Esophagus squamous epithelium (tissue), 5 donors: ENCODE measurements around the gene FABP6. TPM values are rescaled to one million over a fixed set of nuclear protein-coding genes. Genes with fewer than 3 reads are reported as not detected.
"Not testable (repeated sequence)": the region's sequence is repeated elsewhere in the genome, so short reads cannot be mapped to it uniquely, and the experiment has no call there.

Source experiments
- DNase-seq: peaks from one replicate; lab custom pipeline; 2025; lab: John Stamatoyannopoulos, UW
- H3K27ac ChIP-seq, 4 donors: fragments of 200-600 bp; sonication (generic); one replicate each; pipeline ENCODE4 v1.5.1; 2016 to 2019; ENCODE audit warnings: mild to moderate bottlenecking in 1 of 4
- H3K27me3 ChIP-seq, 4 donors: fragments of 200-600 bp; sonication (generic); 1 replicate in 3 of 4; 2 replicates in 1 of 4; pipeline versions ENCODE4 v1.5.1 to v1.6.0; 2017 to 2021; ENCODE audit warnings: antibody characterized with exemption in 1 of 4
- H3K36me3 ChIP-seq, 3 donors: fragments of 200-600 bp; sonication (generic); one replicate each; pipeline ENCODE4 v1.5.1; 2016 to 2019
- H3K4me1 ChIP-seq, 3 donors: fragments of 200-600 bp; sonication (generic); one replicate each; pipeline ENCODE4 v1.5.1; 2017 to 2019
- H3K4me3 ChIP-seq, 4 donors: fragments of 200-600 bp; sonication (generic); 1 replicate in 3 of 4; 2 replicates in 1 of 4; pipeline ENCODE4 v1.5.1; 2016 to 2019; ENCODE audit warnings: mild to moderate bottlenecking in 2 of 4, moderate library complexity in 1 of 4
- H3K9me3 ChIP-seq, 3 donors: fragments of 200-600 bp; sonication (generic); one replicate each; pipeline ENCODE4 v1.5.1; 2016 to 2019
- POLR2A ChIP-seq, 4 donors: fragments of 450-650 bp; IDR thresholded peaks; one replicate each; pipeline ENCODE4 v1.6.1; 2017; ENCODE audit warnings: antibody characterized with exemption in 4 of 4, mild to moderate bottlenecking in 4 of 4, moderate library complexity in 3 of 4
- WGBS, 2 donors: methylation state at CpG; one replicate each; pipeline ENCODE4 v1.1.5; 2018; 5-methylcytosine and 5-hydroxymethylcytosine counted together
- intact Hi-C: fragments of 100-400 bp; cut with DNase I; formaldehyde crosslinking; loops from one replicate; pipeline ENCODE4 v1.15.0; 2022
- total RNA-seq, 4 donors: library from RNA; depleted of rRNA; stranded (reverse); fragments of >200 nt; gene quantifications; one replicate each; pipeline ENCODE4 v1.1.0, GENCODE V29; 2016
- TF ChIP-seq, protein P1 (sequence below), 6 experiments: fragments of 450-650 bp in 4 of 6; fragments of 200-600 bp in 2 of 6; sonication (generic) in 2 of 6; IDR thresholded peaks; one replicate each; pipeline ENCODE4 v1.5.1; 2016 to 2019; ENCODE audit warnings: antibody characterized with exemption in 6 of 6, mild to moderate bottlenecking in 4 of 6, moderate library complexity in 4 of 6
- donor health status: DM: yes; HTN: yes; CAD: no.

FABP6 gene
- total RNA-seq, 4 donors from 2014 or later, result 7.2 TPM; not detected in 3

DNA sequence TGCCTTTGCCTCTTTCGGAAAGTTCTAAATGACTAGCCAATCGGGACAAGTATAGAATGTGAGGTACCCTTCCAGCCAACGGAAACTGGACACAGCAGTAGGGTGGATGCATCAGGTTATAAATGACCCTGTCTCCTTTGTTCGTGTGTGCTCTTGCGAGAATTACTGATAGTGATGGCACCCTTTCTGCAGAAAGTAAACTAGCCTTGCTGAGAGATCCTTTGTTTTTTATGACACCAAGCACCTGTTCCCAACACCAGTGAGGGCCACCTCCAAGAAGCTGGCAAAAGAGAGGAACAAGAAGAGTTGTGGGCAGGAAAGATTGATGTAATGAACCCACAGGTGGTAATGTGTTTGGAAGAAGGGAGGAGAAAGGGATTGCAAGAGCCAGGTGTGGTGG, 42.8 kb upstream of the FABP6 start:
- Histone ChIP-seq H3K36me3 (no peaks in the 10 kb centered on the region), H3K4me3 (no peak overlapping the region), H3K27ac (no peak overlapping the region), H3K4me1 (peaks cover 4 to 13% (median 8%) of the 10 kb centered on the region in 3 donors), H3K9me3 (peaks cover 0 to 7% (median 0%) of the 10 kb centered on the region in 3 donors), H3K27me3 (no peaks in the 10 kb centered on the region)
- intact Hi-C loops, result no loop called here
- 56 to 73% methylated on average over 5 of the region's 5 CpGs for WGBS, 2 donors
- no peak for DNase-seq
- TF ChIP-seq, protein P1, sequence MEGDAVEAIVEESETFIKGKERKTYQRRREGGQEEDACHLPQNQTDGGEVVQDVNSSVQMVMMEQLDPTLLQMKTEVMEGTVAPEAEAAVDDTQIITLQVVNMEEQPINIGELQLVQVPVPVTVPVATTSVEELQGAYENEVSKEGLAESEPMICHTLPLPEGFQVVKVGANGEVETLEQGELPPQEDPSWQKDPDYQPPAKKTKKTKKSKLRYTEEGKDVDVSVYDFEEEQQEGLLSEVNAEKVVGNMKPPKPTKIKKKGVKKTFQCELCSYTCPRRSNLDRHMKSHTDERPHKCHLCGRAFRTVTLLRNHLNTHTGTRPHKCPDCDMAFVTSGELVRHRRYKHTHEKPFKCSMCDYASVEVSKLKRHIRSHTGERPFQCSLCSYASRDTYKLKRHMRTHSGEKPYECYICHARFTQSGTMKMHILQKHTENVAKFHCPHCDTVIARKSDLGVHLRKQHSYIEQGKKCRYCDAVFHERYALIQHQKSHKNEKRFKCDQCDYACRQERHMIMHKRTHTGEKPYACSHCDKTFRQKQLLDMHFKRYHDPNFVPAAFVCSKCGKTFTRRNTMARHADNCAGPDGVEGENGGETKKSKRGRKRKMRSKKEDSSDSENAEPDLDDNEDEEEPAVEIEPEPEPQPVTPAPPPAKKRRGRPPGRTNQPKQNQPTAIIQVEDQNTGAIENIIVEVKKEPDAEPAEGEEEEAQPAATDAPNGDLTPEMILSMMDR (IDR thresholded peaks at IDR 0.05), result no peak
- TF ChIP-seq POLR2A (IDR thresholded peaks at IDR 0.05), result no peak

DNA sequence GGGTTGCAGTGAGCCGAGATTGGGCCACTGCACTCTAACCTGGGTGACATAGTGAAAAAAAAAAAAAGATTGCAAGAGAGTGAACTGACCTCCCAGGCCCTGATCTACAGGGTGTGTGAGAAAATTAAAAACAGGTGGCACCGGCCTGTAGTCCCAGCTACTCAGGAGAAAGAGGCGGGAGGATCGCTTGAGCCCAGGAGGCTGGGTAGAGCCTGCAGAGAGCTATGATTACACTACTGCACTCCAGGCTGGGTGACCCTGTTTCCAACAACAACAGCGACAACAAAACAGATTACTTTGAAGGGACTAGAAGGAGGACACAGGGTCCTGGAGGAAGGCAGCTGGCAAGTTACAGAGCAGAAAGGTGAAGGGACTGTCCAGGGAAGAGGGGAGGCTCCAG, 42.2 kb upstream of the FABP6 start:
- Histone ChIP-seq H3K4me3 (no peak overlapping the region), H3K27ac (no peak overlapping the region), H3K4me1 (peaks cover 4 to 13% (median 8%) of the 10 kb centered on the region in 3 donors), H3K27me3 (no peaks in the 10 kb centered on the region), H3K36me3 (no peaks in the 10 kb centered on the region), H3K9me3 (peaks cover 0 to 7% (median 0%) of the 10 kb centered on the region in 3 donors)
- TF ChIP-seq, protein P1 (IDR thresholded peaks at IDR 0.05), result no peak
- TF ChIP-seq POLR2A (IDR thresholded peaks at IDR 0.05), result no peak
- WGBS, 2 donors, result 89 to 94% methylated on average over 5 of the region's 5 CpGs
- intact Hi-C loops, result no loop called here
- no peak for DNase-seq

DNA sequence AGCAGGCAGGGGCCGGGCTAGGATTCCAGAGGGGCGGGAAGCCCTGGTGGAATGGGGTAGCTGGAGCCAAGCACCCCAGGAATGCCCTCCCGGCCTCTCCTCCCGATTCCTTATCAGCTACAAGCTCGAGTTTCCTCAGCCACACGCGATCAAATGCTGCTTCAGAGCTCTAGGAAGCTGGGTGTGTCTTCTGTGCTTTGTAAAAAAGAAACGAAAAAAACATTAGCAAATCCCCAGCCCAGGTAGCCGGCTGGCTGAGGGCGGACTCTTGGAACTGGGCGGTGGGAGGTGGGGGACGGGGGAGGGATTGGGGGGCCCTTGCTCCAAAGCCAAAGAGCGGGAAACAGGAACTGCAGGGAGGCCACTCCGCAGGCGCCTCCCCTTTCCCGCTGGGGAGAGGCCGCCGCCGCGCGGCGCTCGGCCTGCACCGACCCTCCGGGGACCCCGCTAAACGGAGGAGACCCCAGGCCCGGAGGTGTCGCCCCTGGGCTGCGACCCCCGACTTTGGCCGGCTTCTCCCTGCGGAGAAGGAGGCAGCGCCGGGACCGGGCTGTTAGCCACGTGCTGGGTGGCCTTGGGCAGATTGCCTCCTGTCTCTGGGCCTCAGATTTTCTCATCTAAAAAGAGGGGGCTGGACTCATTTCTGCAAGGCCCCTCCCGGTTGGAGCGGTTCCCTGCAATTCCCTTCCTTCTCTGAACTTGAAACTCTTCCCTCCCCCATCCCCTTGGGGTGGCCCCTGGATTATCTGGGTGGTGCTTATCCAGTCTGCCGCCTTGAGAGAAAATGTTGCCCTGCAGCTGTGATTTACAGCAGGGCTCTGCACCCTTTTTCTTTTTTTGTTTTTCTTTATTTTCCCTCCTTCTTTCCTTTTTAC, 40.9 kb upstream of the FABP6 start:
- Histone ChIP-seq H3K36me3 (no peaks in the 10 kb centered on the region), H3K4me3 (peak overlapping the region; percentile 44 to 75 (median 52)), H3K4me1 (peaks cover 4 to 13% (median 8%) of the 10 kb centered on the region in 3 donors), H3K27ac (peak overlapping the region; percentile 63 to 80 (median 73)), H3K27me3 (no peaks in the 10 kb centered on the region), H3K9me3 (peaks cover 0 to 7% (median 0%) of the 10 kb centered on the region in 3 donors)
- intact Hi-C loops, result no loop called here
- 2 to 3% methylated on average over 7 to 8 of the region's 40 CpGs for WGBS, 2 donors
- TF ChIP-seq, protein P1 (IDR thresholded peaks at IDR 0.05), result no peak
- TF ChIP-seq POLR2A (IDR thresholded peaks at IDR 0.05), result no peak
- DNase-seq, result no peak

DNA sequence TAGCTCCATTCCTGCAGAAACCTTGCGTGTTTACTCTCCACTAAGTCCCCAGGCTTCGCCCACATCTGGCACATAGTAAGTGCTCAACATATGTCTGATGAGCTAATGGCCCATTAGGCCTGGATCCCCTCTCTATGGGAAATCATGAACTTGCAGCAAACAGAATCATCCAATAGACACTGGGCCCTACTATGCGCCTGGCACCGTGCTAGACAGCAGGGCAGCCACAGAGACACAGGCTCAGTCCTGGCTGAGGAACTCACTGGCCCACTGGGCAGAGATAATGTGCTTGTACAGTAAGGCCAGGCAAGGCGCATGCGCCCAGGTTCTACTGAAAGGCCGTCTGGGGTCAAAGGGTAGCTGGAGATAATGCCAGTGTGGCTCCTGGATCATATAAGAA, 36.9 kb upstream of the FABP6 start:
- no peak for TF ChIP-seq POLR2A (IDR thresholded peaks at IDR 0.05)
- TF ChIP-seq, protein P1 (IDR thresholded peaks at IDR 0.05), result no peak
- Histone ChIP-seq H3K27ac (no peak overlapping the region), H3K4me3 (no peak overlapping the region), H3K9me3 (no peaks in the 10 kb centered on the region), H3K36me3 (no peaks in the 10 kb centered on the region), H3K4me1 (peaks cover 4 to 15% (median 8%) of the 10 kb centered on the region in 3 donors), H3K27me3 (no peaks in the 10 kb centered on the region)
- no peak for DNase-seq
- intact Hi-C loops, result loop anchor here (10.0 kb wide), 1 partner anchor 168 kb away; no protein-coding TSS in a partner anchor
- WGBS, 2 donors, result 88 to 90% methylated on average over 7 of the region's 7 CpGs

DNA sequence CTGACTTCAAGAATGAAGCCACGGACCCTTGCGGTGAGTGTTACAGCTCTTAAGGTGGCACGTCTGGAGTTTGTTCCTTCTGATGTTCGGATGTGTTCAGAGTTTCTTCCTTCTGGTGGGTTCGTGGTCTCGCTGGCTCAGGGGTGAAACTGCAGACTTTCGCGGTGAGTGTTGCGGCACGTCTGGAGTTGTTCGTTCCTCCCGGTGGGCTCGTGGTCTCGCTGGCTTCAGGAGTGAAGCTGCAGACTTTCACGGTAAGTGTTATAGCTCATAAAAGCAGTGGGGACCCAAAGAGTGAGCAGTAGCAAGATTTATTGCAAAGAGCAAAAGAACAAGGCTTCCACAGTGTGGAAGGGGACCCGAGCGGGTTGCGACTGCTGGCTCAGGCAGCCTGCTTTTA, 36.2 kb upstream of the FABP6 start:
- H3K9me3 ChIP-seq, DNase-seq, H3K36me3 ChIP-seq, H3K27me3 ChIP-seq, H3K27ac ChIP-seq, H3K4me3 ChIP-seq: not testable (repeated sequence)
- intact Hi-C loops, result loop anchor here (10.0 kb wide), 1 partner anchor 168 kb away; no protein-coding TSS in a partner anchor
- H3K4me1 ChIP-seq, result peaks cover 4 to 14% (median 5%) of the 10 kb centered on the region in 3 donors
- 71 to 73% methylated on average over 12 to 14 of the region's 18 CpGs for WGBS, 2 donors

DNA sequence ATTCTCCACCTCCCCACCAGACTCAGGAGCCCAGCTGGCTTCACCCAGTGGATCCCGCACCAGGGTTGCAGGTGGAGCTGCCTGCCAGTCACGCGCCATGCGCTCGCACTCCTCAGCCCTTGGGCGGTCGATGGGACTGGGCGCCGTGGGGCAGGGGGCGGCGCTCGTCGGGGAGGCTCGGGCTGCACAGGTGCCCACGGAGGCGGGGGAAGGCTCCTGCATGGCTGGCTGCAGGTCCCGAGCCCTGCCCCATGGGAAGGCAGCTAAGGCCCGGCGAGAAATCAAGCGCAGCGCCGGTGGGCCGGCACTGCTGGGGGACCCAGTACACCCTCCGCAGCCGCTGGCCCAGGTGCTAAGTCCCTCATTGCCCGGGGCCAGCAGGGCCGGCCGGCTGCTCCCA, 35.5 kb upstream of the FABP6 start:
- H3K27ac ChIP-seq, H3K9me3 ChIP-seq, H3K27me3 ChIP-seq, H3K4me3 ChIP-seq, H3K4me1 ChIP-seq, H3K36me3 ChIP-seq, DNase-seq: not testable (repeated sequence)
- no CpG with 5 or more reads among the region's 28 CpGs for WGBS, 2 donors
- intact Hi-C loops, result loop anchor here (10.0 kb wide), 1 partner anchor 169 kb away; no protein-coding TSS in a partner anchor
